Measurements from ENCODE around the gene TOB1. TPM values are rescaled to one million over a fixed set of nuclear protein-coding genes. Genes with fewer than 3 reads are reported as not detected.
"Not testable (repeated sequence)": the region's sequence is repeated elsewhere in the genome, so short reads cannot be mapped to it uniquely, and the experiment has no call there.

TOB1 gene
- total and polyA plus RNA-seq, 2 donors: 7.7 to 49.3 TPM

DNA sequence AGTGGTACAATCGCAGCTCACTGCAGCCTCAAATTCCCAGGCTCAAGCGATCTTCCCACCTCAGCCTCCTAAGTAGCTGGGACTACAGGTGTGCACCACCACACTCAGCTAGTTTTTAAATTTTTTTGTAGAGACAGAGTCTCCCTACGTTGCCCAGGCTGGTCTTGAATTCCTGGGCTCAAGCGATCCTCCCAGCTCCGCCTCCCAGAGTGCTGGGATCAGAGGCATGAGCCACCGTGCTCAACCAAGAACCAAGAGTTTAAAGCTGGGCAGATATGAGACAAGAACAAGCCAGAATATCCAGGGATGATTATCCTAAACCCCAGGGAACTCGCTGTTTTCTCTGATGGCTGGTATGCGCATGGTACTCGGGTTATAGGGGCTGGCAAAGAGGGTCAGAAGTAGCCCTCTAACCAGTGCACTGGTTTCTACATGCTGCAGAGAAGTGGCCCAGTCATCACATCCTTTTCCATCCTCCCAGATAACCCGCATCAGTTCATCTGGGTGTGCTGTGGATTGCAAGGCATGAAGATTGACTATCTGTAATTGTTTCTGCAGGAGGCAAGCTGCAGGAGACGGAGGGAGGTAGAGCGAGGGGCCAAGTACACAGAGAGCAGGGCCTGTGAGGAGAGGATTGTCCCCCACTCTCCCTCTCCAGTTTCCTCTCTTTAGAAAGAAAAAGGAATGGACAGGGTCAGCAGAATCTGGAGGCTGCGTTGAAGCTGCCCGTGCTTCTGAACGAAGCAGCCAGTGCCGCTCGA lies 33.6 kb upstream of the TOB1 start:
- no peak overlapping the region for H3K27ac ChIP-seq (ENCODE audit: low read depth in 1 of 2, low read length in 1 of 2)
- 97% methylated on average over 17 of the region's 17 CpGs for WGBS
- no peaks in the 10 kb centered on the region for H3K9me3 ChIP-seq (ENCODE audit: control insufficient read depth in 2 of 2, insufficient read depth in 1 of 2, low read length in 1 of 2)

DNA sequence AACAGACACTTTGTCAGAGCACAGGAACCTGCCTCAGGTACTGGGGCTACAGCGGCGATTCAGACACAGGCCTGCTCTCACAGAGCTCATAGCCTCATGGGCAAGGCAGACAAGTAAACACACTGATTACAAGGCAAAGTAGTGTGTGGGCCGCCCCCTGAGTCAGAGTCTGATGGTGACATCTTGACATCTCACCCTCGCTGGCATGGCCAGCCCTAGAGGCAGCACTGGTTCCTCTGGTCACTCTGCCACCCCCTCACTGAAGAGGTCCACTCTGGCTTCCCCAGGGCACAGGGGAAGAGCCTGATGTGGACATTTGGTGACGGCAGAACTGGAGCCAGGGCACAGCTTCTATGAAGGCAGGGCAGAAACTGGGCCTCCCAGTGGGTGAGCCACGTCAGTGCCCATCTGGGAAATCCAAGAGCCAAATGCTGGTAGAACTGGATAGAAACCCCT lies 32.9 kb upstream of the TOB1 start:
- no peaks in the 10 kb centered on the region for H3K9me3 ChIP-seq (ENCODE audit: control insufficient read depth in 2 of 2, insufficient read depth in 1 of 2, low read length in 1 of 2)
- H3K27me3 ChIP-seq (ENCODE audit: control insufficient read depth in 2 of 2, insufficient read depth in 1 of 2, low read length in 1 of 2): no peaks in the 10 kb centered on the region
- 98% methylated on average over 6 of the region's 6 CpGs for WGBS
- no peak overlapping the region for H3K4me3 ChIP-seq (ENCODE audit: low read length in 2 of 2)
- DNase-seq (ENCODE audit: low read depth in 6 of 9, low spot score in 9 of 9): no peak
- H3K27ac ChIP-seq (ENCODE audit: low read depth in 1 of 2, low read length in 1 of 2): no peak overlapping the region
- peaks cover 0 to 19% of the 10 kb centered on the region in 2 donors for H3K4me1 ChIP-seq (ENCODE audit: control insufficient read depth in 2 of 2, insufficient read depth in 2 of 2, low read length in 2 of 2)
- H3K36me3 ChIP-seq (ENCODE audit: control insufficient read depth in 2 of 2, insufficient read depth in 2 of 2, low read length in 1 of 2): no peaks in the 10 kb centered on the region

More for the DNA sequence above, 33.6 kb upstream of the TOB1 start:
- Histone ChIP-seq H3K27me3 (ENCODE audit: control insufficient read depth in 2 of 2, insufficient read depth in 1 of 2, low read length in 1 of 2) (no peaks in the 10 kb centered on the region), H3K36me3 (ENCODE audit: control insufficient read depth in 2 of 2, insufficient read depth in 2 of 2, low read length in 1 of 2) (no peaks in the 10 kb centered on the region), H3K4me1 (ENCODE audit: control insufficient read depth in 2 of 2, insufficient read depth in 2 of 2, low read length in 2 of 2) (peaks cover 0 to 27% of the 10 kb centered on the region in 2 donors), H3K4me3 (ENCODE audit: low read length in 2 of 2) (no peak overlapping the region)
- no peak for DNase-seq (ENCODE audit: low read depth in 6 of 9, low spot score in 9 of 9)

DNA sequence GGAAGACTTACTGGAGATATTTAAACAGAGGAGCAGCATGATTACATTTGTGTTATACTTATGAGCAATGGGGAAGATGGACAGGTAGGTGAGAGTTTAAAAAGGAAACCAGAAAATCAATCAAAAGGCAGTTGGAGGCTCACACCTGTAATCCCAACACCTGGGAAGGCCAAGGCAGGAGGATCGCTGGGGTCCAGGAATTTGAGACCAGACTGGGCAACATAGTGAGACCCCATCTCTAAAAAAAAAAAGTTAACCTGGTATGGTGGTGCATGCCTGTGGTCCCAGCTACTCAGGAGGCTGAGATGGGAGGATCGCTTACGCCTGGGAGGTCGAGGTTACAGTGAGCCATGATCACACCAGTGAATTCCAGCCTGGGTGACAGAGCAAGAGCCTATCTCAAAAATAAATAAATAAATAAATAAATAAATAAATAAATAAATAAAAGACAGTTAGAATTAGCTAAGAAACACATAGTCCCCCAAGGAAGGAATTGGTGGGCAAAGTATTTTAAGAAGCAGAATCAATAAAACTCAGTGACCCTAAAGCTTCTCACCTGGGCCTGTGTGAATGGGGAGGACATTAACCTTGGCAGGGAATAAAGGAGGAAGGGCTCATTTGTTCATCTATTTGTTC lies 32.3 kb upstream of the TOB1 start:
- no peaks in the 10 kb centered on the region for H3K9me3 ChIP-seq (ENCODE audit: control insufficient read depth in 2 of 2, insufficient read depth in 1 of 2, low read length in 1 of 2)
- WGBS: 98% methylated on average over 4 of the region's 4 CpGs
- H3K27me3 ChIP-seq (ENCODE audit: control insufficient read depth in 2 of 2, insufficient read depth in 1 of 2, low read length in 1 of 2): no peaks in the 10 kb centered on the region
- DNase-seq (ENCODE audit: low read depth in 6 of 9, low spot score in 9 of 9): no peak
- H3K4me3 ChIP-seq (ENCODE audit: low read length in 2 of 2): no peak overlapping the region
- H3K36me3 ChIP-seq (ENCODE audit: control insufficient read depth in 2 of 2, insufficient read depth in 2 of 2, low read length in 1 of 2): no peaks in the 10 kb centered on the region
- no peak overlapping the region for H3K27ac ChIP-seq (ENCODE audit: low read depth in 1 of 2, low read length in 1 of 2)
- H3K4me1 ChIP-seq (ENCODE audit: control insufficient read depth in 2 of 2, insufficient read depth in 2 of 2, low read length in 2 of 2): peaks cover 0 to 16% of the 10 kb centered on the region in 2 donors

DNA sequence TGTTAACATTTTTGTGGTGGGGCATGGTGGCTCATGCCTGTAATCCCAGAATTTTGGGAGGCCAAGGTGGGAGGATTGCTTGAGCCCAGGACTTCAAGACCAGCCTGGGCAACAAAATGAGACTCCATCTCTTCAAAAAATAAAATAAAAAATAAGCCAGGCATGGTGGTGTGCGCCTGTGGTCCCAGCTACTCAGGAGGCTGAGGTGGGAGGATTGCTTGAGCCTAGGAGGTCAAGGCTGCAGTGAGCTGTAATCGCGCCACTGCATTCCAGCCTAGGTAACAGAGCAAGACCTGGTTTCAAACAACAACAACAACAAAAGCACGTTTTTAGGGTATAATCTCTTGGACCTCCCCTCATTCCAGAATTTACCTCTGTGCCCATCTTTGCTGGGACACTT lies 28.4 kb upstream of the TOB1 start:
- DNase-seq (ENCODE audit: low read depth in 6 of 9, low spot score in 9 of 9); H3K27ac ChIP-seq (ENCODE audit: low read depth in 1 of 2, low read length in 1 of 2); H3K4me3 ChIP-seq (ENCODE audit: low read length in 2 of 2); H3K36me3 ChIP-seq (ENCODE audit: control insufficient read depth in 2 of 2, insufficient read depth in 2 of 2, low read length in 1 of 2); H3K9me3 ChIP-seq (ENCODE audit: control insufficient read depth in 2 of 2, insufficient read depth in 1 of 2, low read length in 1 of 2); H3K27me3 ChIP-seq (ENCODE audit: control insufficient read depth in 2 of 2, insufficient read depth in 1 of 2, low read length in 1 of 2); H3K4me1 ChIP-seq (ENCODE audit: control insufficient read depth in 2 of 2, insufficient read depth in 2 of 2, low read length in 2 of 2): not testable (repeated sequence)
- WGBS: 97% methylated on average over 4 of the region's 4 CpGs

DNA sequence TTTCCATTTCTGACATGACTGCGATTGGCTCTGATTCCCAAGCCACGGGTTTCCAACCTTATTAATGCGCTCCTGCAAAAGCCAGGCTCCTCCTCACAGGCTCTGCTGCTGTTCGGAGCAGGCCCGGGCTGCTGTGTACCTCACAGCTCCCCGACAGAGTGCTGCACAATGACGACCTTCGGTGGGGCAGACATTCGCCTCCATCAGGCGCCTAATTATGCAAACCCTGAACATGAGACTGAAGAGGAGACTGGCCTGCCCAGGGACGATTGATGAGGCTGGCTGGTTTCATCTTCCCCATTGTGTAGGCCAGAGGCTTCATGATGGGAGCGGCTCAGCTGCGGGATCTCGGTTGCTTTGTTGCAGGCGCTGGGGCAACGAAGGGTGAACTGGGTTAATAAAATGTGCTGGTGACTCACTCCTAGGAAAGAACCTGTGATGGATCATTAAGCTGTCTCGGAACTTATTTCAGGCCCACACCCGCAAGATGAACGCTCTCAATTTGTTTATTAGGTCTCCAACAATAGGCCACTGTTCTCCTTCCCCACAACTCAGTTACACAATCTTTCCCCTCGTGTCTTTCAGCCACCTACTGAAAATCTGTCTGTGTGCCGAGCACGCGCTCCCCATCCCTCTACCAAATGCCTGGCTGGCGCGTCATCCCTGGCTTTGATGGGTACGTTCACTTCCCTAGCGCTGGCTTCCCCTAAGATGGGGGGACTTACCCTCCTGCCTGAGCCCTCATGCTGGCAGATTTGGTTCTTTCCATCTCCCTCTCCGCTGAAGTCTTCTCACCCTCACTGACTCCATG lies 27.2 kb upstream of the TOB1 start:
- Histone ChIP-seq H3K27ac (ENCODE audit: low read depth in 1 of 2, low read length in 1 of 2) (no peak overlapping the region), H3K4me1 (ENCODE audit: control insufficient read depth in 2 of 2, insufficient read depth in 2 of 2, low read length in 2 of 2) (no peaks in the 10 kb centered on the region), H3K27me3 (ENCODE audit: control insufficient read depth in 2 of 2, insufficient read depth in 1 of 2, low read length in 1 of 2) (no peaks in the 10 kb centered on the region), H3K4me3 (ENCODE audit: low read length in 2 of 2) (no peak overlapping the region), H3K9me3 (ENCODE audit: control insufficient read depth in 2 of 2, insufficient read depth in 1 of 2, low read length in 1 of 2) (no peaks in the 10 kb centered on the region), H3K36me3 (ENCODE audit: control insufficient read depth in 2 of 2, insufficient read depth in 2 of 2, low read length in 1 of 2) (no peaks in the 10 kb centered on the region)
- 96% methylated on average over 28 of the region's 28 CpGs for WGBS
- no peak for DNase-seq (ENCODE audit: low read depth in 6 of 9, low spot score in 9 of 9)

DNA sequence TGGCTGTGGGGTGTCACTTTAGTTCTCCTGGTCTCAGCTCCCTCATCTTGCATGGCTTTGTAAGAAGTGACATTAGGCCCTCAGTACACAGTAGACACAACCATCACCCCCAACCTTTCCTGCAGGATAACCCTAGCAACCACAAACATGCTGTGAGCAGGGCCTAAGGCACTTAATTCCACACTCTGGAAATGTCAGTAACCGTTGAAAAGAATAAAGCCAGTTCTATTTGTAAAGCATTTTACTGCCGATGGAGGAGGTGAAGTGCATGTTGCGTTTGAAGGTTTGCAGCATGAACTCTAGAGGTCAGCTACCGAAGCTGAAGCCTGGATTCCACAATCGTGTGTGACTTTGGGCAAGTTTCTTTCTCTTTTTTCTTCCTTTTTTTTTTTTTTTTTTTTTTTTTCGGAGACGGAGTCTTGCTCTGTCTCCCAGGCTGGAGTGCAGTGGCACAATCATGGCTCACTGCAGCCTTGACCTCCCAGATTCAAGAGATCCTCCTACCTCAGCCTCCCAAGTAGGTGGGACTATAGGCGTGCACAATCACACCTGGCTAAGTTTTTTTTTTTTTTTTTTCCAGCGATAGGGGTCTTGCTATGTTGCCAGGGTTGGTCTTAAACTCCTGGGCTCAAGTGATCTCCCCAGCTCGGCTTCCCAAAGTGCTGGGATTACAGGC lies 26.1 kb upstream of the TOB1 start:
- Histone ChIP-seq H3K36me3 (ENCODE audit: control insufficient read depth in 2 of 2, insufficient read depth in 2 of 2, low read length in 1 of 2) (no peaks in the 10 kb centered on the region), H3K4me1 (ENCODE audit: control insufficient read depth in 2 of 2, insufficient read depth in 2 of 2, low read length in 2 of 2) (peaks cover 0 to 2% of the 10 kb centered on the region in 2 donors), H3K4me3 (ENCODE audit: low read length in 2 of 2) (no peak overlapping the region), H3K9me3 (ENCODE audit: control insufficient read depth in 2 of 2, insufficient read depth in 1 of 2, low read length in 1 of 2) (no peaks in the 10 kb centered on the region), H3K27ac (ENCODE audit: low read depth in 1 of 2, low read length in 1 of 2) (no peak overlapping the region), H3K27me3 (ENCODE audit: control insufficient read depth in 2 of 2, insufficient read depth in 1 of 2, low read length in 1 of 2) (no peaks in the 10 kb centered on the region)
- no peak for DNase-seq (ENCODE audit: low read depth in 6 of 9, low spot score in 9 of 9)
- 91% methylated on average over 10 of the region's 10 CpGs for WGBS

DNA sequence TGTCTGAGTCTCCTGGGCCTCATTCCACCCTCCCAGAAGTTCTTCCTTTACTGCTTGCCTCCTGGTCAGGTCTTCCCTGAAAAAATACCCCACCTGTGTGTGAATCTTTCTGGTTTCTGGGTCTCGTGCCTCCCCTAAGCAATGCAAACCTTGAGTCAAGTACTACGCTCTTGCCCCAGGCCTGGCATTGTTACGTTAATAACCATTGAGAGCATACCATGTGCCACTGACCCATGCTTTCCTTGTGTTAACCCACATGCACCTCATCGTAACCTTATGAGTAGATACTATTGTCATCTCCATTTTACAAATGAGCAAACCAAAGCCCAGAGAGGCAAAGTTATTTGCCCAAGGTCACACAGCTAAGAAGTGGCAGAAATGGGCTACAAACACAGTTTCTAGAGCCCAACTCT lies 25.4 kb upstream of the TOB1 start:
- Histone ChIP-seq H3K36me3 (ENCODE audit: control insufficient read depth in 2 of 2, insufficient read depth in 2 of 2, low read length in 1 of 2) (no peaks in the 10 kb centered on the region), H3K9me3 (ENCODE audit: control insufficient read depth in 2 of 2, insufficient read depth in 1 of 2, low read length in 1 of 2) (no peaks in the 10 kb centered on the region), H3K27ac (ENCODE audit: low read depth in 1 of 2, low read length in 1 of 2) (no peak overlapping the region), H3K4me1 (ENCODE audit: control insufficient read depth in 2 of 2, insufficient read depth in 2 of 2, low read length in 2 of 2) (peaks cover 0 to 2% of the 10 kb centered on the region in 2 donors), H3K4me3 (ENCODE audit: low read length in 2 of 2) (no peak overlapping the region), H3K27me3 (ENCODE audit: control insufficient read depth in 2 of 2, insufficient read depth in 1 of 2, low read length in 1 of 2) (no peaks in the 10 kb centered on the region)
- WGBS: 98% methylated on average over 4 of the region's 4 CpGs
- no peak for DNase-seq (ENCODE audit: low read depth in 6 of 9, low spot score in 9 of 9)

DNA sequence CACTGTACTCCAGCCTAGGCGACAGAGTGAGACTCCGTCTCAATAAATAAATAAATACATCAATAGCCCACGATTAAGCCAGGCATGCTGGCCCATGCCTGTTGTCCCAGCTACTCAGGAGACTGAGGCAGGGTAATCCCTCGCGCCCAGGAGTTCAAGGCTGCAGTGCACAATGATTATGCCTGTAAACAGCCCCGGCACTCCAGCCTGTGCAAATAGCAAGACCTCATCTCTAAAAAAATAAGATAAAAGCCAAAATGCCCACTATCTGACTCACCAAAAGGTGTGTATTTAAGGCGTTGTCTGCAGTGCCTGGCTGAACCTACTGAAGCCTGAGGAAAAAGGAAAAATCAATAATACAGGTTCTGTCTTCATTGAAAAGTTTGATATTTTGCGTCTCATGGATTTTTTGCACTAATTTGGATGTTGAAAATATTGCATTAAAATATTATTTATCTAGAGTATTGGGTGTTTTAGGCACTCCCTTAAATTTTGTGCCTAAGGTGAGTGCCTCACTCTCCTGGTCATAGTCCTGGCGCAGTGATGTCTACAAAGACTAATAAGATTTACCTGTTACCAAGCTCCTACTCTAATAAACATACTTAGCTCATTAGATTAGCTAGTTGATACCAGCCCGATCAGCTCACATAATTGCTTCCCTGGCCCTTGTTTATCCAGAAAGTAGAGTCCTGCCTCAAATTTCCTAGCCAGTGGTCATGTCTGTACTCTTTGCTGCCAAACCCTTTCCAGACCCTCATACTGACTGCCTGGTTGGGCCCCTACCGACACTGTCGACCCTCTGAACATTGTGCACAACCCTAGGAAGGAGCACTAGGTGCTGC lies 24.7 kb upstream of the TOB1 start:
- H3K36me3 ChIP-seq (ENCODE audit: control insufficient read depth in 2 of 2, insufficient read depth in 2 of 2, low read length in 1 of 2): no peaks in the 10 kb centered on the region
- no peak overlapping the region for H3K4me3 ChIP-seq (ENCODE audit: low read length in 2 of 2)
- no peak overlapping the region for H3K27ac ChIP-seq (ENCODE audit: low read depth in 1 of 2, low read length in 1 of 2)
- H3K27me3 ChIP-seq (ENCODE audit: control insufficient read depth in 2 of 2, insufficient read depth in 1 of 2, low read length in 1 of 2): no peaks in the 10 kb centered on the region
- H3K9me3 ChIP-seq (ENCODE audit: control insufficient read depth in 2 of 2, insufficient read depth in 1 of 2, low read length in 1 of 2): no peaks in the 10 kb centered on the region
- WGBS: 98% methylated on average over 12 of the region's 12 CpGs
- H3K4me1 ChIP-seq (ENCODE audit: control insufficient read depth in 2 of 2, insufficient read depth in 2 of 2, low read length in 2 of 2): peaks cover 0 to 2% of the 10 kb centered on the region in 2 donors
- no peak for DNase-seq (ENCODE audit: low read depth in 6 of 9, low spot score in 9 of 9)

Data from thymus (tissue), 11 donors.